Activated naive CD8-positive, alpha-beta T cell treated with anti-CD3 and anti-CD28 coated beads for 36 hours (primary cell): ENCODE data around the gene SCN11A. TPM values are rescaled to one million over a fixed set of nuclear protein-coding genes. Genes with fewer than 3 reads are reported as not detected.

Source experiments
- total RNA-seq, 2 experiments: library from RNA; stranded (reverse); gene quantifications; one replicate each; pipeline ENCODE4 v1.2.3, GENCODE V29; 2021

SCN11A gene
- total RNA-seq, 2 experiments from 2014 or later = 0.08 to 0.12 TPM

Other genes with a start within 250 kb of the SCN11A start
- not detected for gene SCN10A, start 235.7 kb downstream of the SCN11A start, total RNA-seq
- gene WDR48, start 72 bp upstream of the SCN11A start, total RNA-seq = 10 to 100 TPM; 38.4 to 41.0 TPM
- 10 to 100 TPM; 11.5 to 11.9 TPM for gene GORASP1, start 55.7 kb upstream of the SCN11A start, total RNA-seq
- gene TTC21A, start 55.7 kb upstream of the SCN11A start, total RNA-seq = under 1 TPM; 0.42 to 0.78 TPM
- 10 to 100 TPM; 53.4 to 54.8 TPM for gene CSRNP1, start 101.6 kb upstream of the SCN11A start, total RNA-seq
- gene XIRP1, start 140.7 kb upstream of the SCN11A start, total RNA-seq = under 1 TPM; 0.66 to 0.91 TPM
- under 1 TPM; 0.08 to 0.25 TPM for gene CX3CR1, start 228.1 kb upstream of the SCN11A start, total RNA-seq